H9 (cell line): ENCODE data around the gene KDR. TPM values are rescaled to one million over a fixed set of nuclear protein-coding genes. Genes with fewer than 3 reads are reported as not detected.

Source experiments
- DNase-seq: peaks from one replicate; pipeline ENCODE4 v3.0.0-alpha.2; 2017
- H2AFZ ChIP-seq: one replicate; pipeline ENCODE4 v1.6.1; 2013; ENCODE audit warnings: mild to moderate bottlenecking, low read length, control low read depth, moderate library complexity
- H2AK5ac ChIP-seq: 2 replicates; pipeline ENCODE4 v1.6.1; 2013; ENCODE audit warnings: low read length, control low read depth, mixed read lengths; ENCODE audit not compliant: insufficient read length
- H2BK120ac ChIP-seq: one replicate; pipeline ENCODE4 v1.6.1; 2013; ENCODE audit warnings: low read depth, mild to moderate bottlenecking, low read length, control low read depth, inconsistent platforms; ENCODE audit not compliant: poor library complexity, severe bottlenecking
- H2BK12ac ChIP-seq: 2 replicates; pipeline ENCODE4 v1.6.1; 2013; ENCODE audit warnings: low read length, control low read depth, mixed read lengths, low read depth; ENCODE audit not compliant: insufficient read length
- H2BK15ac ChIP-seq: 2 replicates; pipeline ENCODE4 v1.6.1; 2013; ENCODE audit warnings: low read depth, low read length, control low read depth
- H2BK20ac ChIP-seq: one replicate; pipeline ENCODE4 v1.6.1; 2013; ENCODE audit warnings: low read depth, mild to moderate bottlenecking, low read length, control low read depth, inconsistent platforms; ENCODE audit not compliant: poor library complexity, severe bottlenecking
- H2BK5ac ChIP-seq: 2 replicates; pipeline ENCODE4 v1.6.1; 2013; ENCODE audit warnings: low read length, control low read depth, mixed read lengths; ENCODE audit not compliant: insufficient read length
- H3K14ac ChIP-seq: 2 replicates; pipeline ENCODE4 v1.6.1; 2013; ENCODE audit warnings: low read length, control low read depth; ENCODE audit not compliant: insufficient read depth
- H3K18ac ChIP-seq: 2 replicates; pipeline ENCODE4 v1.6.1; 2013; ENCODE audit warnings: low read depth, mild to moderate bottlenecking, mixed read lengths, low read length, control low read depth; ENCODE audit not compliant: insufficient read length
- H3K23ac ChIP-seq: 2 replicates; pipeline ENCODE4 v1.6.1; 2013; ENCODE audit warnings: low read length, control low read depth, mixed read lengths, low read depth; ENCODE audit not compliant: insufficient read length
- H3K23me2 ChIP-seq: 2 replicates; pipeline ENCODE4 v1.6.1; 2013; ENCODE audit warnings: low read depth, mild to moderate bottlenecking, mixed read lengths, low read length, control low read depth; ENCODE audit not compliant: insufficient read length, poor library complexity, severe bottlenecking
- H3K27ac ChIP-seq: 2 replicates; pipeline ENCODE4 v1.5.1; 2013; ENCODE audit warnings: low read length, control low read depth, mixed read lengths, low read depth; ENCODE audit not compliant: insufficient read length
- H3K27me3 ChIP-seq: 2 replicates; pipeline ENCODE4 v1.6.1; 2013; ENCODE audit warnings: low read length, control low read depth, inconsistent platforms; ENCODE audit not compliant: insufficient read depth
- H3K4ac ChIP-seq: 2 replicates; pipeline ENCODE4 v1.6.1; 2013; ENCODE audit warnings: low read depth, mild to moderate bottlenecking, control low read depth, inconsistent platforms, low read length, moderate library complexity
- H3K4me1 ChIP-seq: 2 replicates; pipeline ENCODE4 v1.6.1; 2013; ENCODE audit warnings: low read length, control low read depth, inconsistent platforms; ENCODE audit not compliant: insufficient read depth
- H3K4me2 ChIP-seq: 2 replicates; pipeline ENCODE4 v1.6.1; 2013; ENCODE audit warnings: low read length, control low read depth, mixed read lengths; ENCODE audit not compliant: insufficient read length, insufficient read depth
- H3K56ac ChIP-seq: 2 replicates; pipeline ENCODE4 v1.6.1; 2013; ENCODE audit warnings: low read depth, mild to moderate bottlenecking, mixed read lengths, low read length, control low read depth; ENCODE audit not compliant: insufficient read length
- H3K79me1 ChIP-seq: 2 replicates; pipeline ENCODE4 v1.6.1; 2013; ENCODE audit warnings: low read depth, mild to moderate bottlenecking, moderate library complexity, low read length, control low read depth, inconsistent platforms; ENCODE audit not compliant: insufficient read depth, poor library complexity, severe bottlenecking
- H3K79me2 ChIP-seq: 2 replicates; pipeline ENCODE4 v1.6.1; 2013; ENCODE audit warnings: low read length, control low read depth, inconsistent platforms; ENCODE audit not compliant: insufficient read depth
- H3K9ac ChIP-seq: 2 replicates; pipeline ENCODE4 v1.6.1; 2013; ENCODE audit warnings: low read length, control low read depth, mixed read lengths; ENCODE audit not compliant: insufficient read length; ENCODE audit errors: extremely low read depth
- H3K9me3 ChIP-seq: one replicate; pipeline ENCODE4 v1.6.1; 2013; ENCODE audit warnings: low read depth, low read length, inconsistent platforms; ENCODE audit not compliant: control insufficient read depth
- H3T11ph ChIP-seq: one replicate; pipeline ENCODE4 v1.6.1; 2013; ENCODE audit warnings: mild to moderate bottlenecking, low read length, control low read depth, inconsistent platforms
- H4K20me1 ChIP-seq: one replicate; pipeline ENCODE4 v1.6.1; 2013; ENCODE audit not compliant: control insufficient read depth, insufficient read length, insufficient read depth
- H4K5ac ChIP-seq: 2 replicates; pipeline ENCODE4 v1.6.1; 2013; ENCODE audit warnings: low read depth, mild to moderate bottlenecking, mixed read lengths, low read length, control low read depth; ENCODE audit not compliant: insufficient read length
- H4K8ac ChIP-seq: replicated peaks from 2 replicates; pipeline ENCODE4 v1.6.1; 2013; ENCODE audit warnings: low read length, control low read depth, mixed read lengths, low read depth; ENCODE audit not compliant: insufficient read length
- H4K91ac ChIP-seq: 2 replicates; pipeline ENCODE4 v1.6.1; 2013; ENCODE audit warnings: low read depth, mild to moderate bottlenecking, moderate library complexity, mixed read lengths, low read length, control low read depth; ENCODE audit not compliant: insufficient read length
- H3K27ac Mint-ChIP-seq, 3 experiments: 2 replicates in 2 of 3; 3 replicates in 1 of 3; pipeline ENCODE4 v1.8.0; 2020 to 2021; ENCODE audit warnings: mixed read lengths in 3 of 3, mild to moderate bottlenecking in 1 of 3, moderate library complexity in 1 of 3
- H3K27me3 Mint-ChIP-seq: 2 replicates; pipeline ENCODE4 v1.8.0; 2021; ENCODE audit warnings: low read depth, mild to moderate bottlenecking, moderate library complexity, mixed read lengths
- H3K36me3 Mint-ChIP-seq, 3 experiments: 2 replicates in 2 of 3; 3 replicates in 1 of 3; pipeline ENCODE4 v1.8.0; 2020 to 2021; ENCODE audit warnings: low read depth in 3 of 3, mixed read lengths in 3 of 3; ENCODE audit not compliant: insufficient read depth in 1 of 3
- H3K4me1 Mint-ChIP-seq, 2 experiments: 2 replicates each; pipeline ENCODE4 v1.8.0; 2020; ENCODE audit warnings: mixed read lengths in 2 of 2
- H3K4me3 Mint-ChIP-seq, 2 experiments: 2 replicates in 1 of 2; 3 replicates in 1 of 2; pipeline ENCODE4 v1.8.0; 2020 to 2021; ENCODE audit warnings: mild to moderate bottlenecking in 2 of 2, mixed read lengths in 2 of 2, moderate library complexity in 1 of 2
- H3K9me3 Mint-ChIP-seq, 2 experiments: 2 replicates in 1 of 2; 3 replicates in 1 of 2; pipeline ENCODE4 v1.8.0; 2020; ENCODE audit warnings: mild to moderate bottlenecking in 2 of 2, mixed read lengths in 2 of 2, moderate library complexity in 1 of 2
- CTCF ChIP-seq: fragments of 200-600 bp; sonication (generic); conservative IDR thresholded peaks from 3 replicates; pipeline ENCODE4 v1.8.0; 2021; ENCODE audit warnings: antibody characterized with exemption, mild to moderate bottlenecking
- WGBS: extraction: QIAGEN DNeasy Blood & Tissue Kit; methylation state at CpG from one replicate; pipeline ENCODE4 v1.1.7; 2013; ENCODE audit warnings: missing lambda C conversion rate, low lambda C conversion rate, mixed read lengths; ENCODE audit not compliant: insufficient read length; ENCODE audit errors: extremely low coverage; 5-methylcytosine and 5-hydroxymethylcytosine counted together
- total RNA-seq: library from RNA; stranded (reverse); gene quantifications from 2 replicates; pipeline ENCODE4 v1.2.1, GENCODE V29; 2021

KDR gene
- total RNA-seq, 1 experiment from 2014 or later = 51.4 TPM

- no peak overlapping the region for H3K4ac ChIP-seq
- peaks cover 6% of the 10 kb centered on the region; the same call in 1 of the 2 replicates for H3K4me1 ChIP-seq
- no peaks in the 10 kb centered on the region for H3K23me2 ChIP-seq
- no peaks in the 10 kb centered on the region for H3K27me3 ChIP-seq
- H2AFZ ChIP-seq = no peak overlapping the region
- H3K79me2 ChIP-seq = no peaks in the 10 kb centered on the region
- H3K4me3 Mint-ChIP-seq = no peak overlapping the region
- H3K18ac ChIP-seq = no peak overlapping the region
- H3K9me3 ChIP-seq = no peaks in the 10 kb centered on the region
- no peak overlapping the region for H3K9ac ChIP-seq
- H2BK20ac ChIP-seq = no peak overlapping the region
- no peaks in the 10 kb centered on the region for H4K20me1 ChIP-seq
- no peak overlapping the region for H3K23ac ChIP-seq
- no peak for DNase-seq
- no peak overlapping the region for H2BK5ac ChIP-seq
- H2BK120ac ChIP-seq = no peak overlapping the region
- no peaks in the 10 kb centered on the region for H3K79me1 ChIP-seq
- no peak overlapping the region for H4K91ac ChIP-seq
- no CpG with 5 or more reads among the region's 1 CpG for WGBS
- no peak overlapping the region for H2AK5ac ChIP-seq
- H4K8ac ChIP-seq = no peak overlapping the region
- no peak overlapping the region for H4K5ac ChIP-seq
- peaks cover 0 to 16% (median 7%) of the 10 kb centered on the region in 3 experiments; a peak in 4 of 7 replicates for H3K36me3 Mint-ChIP-seq
- no peak for TF ChIP-seq CTCF
- no peak overlapping the region for H3T11ph ChIP-seq
- no peak overlapping the region for H3K27ac ChIP-seq
- no peak overlapping the region for H3K4me2 ChIP-seq
- H3K56ac ChIP-seq = no peak overlapping the region
- no peak overlapping the region for H2BK15ac ChIP-seq
- peaks cover 26 to 50% of the 10 kb centered on the region in 2 experiments for H3K4me1 Mint-ChIP-seq
- H3K27me3 Mint-ChIP-seq = no peaks in the 10 kb centered on the region
- H3K14ac ChIP-seq = no peak overlapping the region
- H3K27ac Mint-ChIP-seq = no peak overlapping the region
- H3K9me3 Mint-ChIP-seq = peaks cover 0 to 9% of the 10 kb centered on the region in 2 experiments; a peak in 4 of 5 replicates
- no peak overlapping the region for H2BK12ac ChIP-seq
Observed at GRCh38 chr4:55173580-55173979, 48.2 kb upstream of the KDR start.
